NCI-H2029 (cell line): ENCODE results near the gene RAD51B.
"Not testable (repeated sequence)": the region's sequence is repeated elsewhere in the genome, so short reads cannot be mapped to it uniquely, and the experiment has no call there.

ENCODE experiments used
- DNase-seq: peaks from one replicate; lab custom pipeline; 2025; lab: John Stamatoyannopoulos, UW

RAD51B gene

GRCh38 chr14:68253160-68253780 is 433.7 kb downstream of the RAD51B start:
- DNase-seq = no peak

GRCh38 chr14:68253878-68254528 is 434.4 kb downstream of the RAD51B start:
- DNase-seq = no peak

DNA sequence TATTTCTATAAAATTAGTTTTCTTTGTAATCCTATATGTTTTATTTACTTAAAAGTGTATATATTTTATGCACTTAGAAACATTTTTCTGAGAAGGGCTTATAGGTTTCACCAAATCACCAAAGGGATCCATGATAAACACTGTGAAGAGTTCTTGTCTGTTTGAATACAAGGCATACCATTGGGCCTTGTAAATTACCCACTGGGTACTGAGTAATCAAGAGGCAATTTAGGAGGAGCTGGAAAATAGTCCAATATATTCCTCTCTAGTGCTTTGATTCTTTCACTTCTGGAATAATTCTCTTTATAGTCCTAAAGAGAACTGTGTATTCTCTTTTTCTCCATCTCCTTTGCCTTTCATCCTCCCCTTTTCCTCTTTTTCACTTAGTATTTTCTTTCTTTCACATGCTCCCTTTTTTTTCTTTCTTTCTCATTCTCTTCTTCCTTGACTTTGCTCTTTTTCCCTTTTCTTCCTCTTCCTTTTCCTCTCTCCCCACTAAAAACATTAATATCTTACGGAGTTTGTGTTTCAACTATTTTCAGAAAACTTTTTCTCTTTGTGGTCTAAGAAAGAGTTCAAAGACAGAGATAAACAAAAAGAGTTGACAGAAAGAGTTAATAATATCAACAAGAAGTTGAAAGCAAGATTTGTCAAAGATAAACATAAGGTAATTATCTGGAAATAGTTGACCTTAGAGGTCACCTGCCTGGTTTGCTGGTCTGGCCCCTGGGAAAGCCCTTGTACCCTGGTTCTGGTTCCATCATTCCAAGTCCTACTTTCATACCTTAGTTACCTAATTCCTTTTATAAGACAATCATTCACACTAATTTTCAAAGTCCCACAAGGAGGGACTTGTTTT is 435.3 kb downstream of the RAD51B start:
- DNase-seq = no peak

DNA sequence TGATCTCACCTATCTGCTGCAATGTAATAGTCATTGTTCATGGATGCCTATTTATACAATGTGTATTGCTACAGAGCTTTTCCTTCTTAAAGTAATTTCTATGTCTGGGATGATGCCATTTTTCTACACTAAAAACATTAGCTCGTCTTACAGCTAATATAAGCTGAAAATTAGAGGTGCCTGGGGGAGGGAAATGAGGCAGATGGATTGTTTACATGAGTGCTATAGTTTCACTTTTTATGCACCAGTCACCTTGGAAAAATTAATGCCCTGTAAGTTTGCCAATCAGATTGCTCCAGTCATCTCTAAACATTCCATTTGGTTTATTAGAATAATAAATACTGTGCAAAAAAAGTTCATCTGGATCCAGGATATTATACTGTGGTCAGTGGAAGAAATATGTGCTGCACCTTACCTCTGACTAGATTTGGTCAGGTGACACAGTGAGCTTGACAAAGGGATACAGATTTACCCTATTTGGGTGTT is 436.2 kb downstream of the RAD51B start:
- no peak for DNase-seq

GRCh38 chr14:68257969-68258368 is 438.4 kb downstream of the RAD51B start:
- no peak for DNase-seq

DNA sequence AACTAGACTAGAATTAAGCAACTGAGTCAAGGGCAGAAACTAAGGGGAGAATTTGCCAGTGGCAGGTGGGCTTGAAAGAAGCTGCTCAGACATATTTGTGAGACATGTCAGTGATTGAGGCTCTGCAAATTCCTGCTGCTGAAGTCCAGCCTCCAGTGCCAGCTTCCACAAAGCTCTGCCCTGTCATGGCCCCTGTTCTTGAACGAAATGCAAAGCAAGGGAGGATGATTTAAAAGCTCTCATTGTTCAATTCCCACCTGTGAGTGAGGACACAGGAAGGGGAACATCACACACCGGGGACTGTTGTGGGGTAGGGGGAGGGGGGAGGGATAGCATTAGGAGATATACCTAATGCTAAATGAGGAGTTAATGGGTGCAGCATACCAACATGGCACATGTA is 439.4 kb downstream of the RAD51B start:
- not testable (repeated sequence) for DNase-seq

DNA sequence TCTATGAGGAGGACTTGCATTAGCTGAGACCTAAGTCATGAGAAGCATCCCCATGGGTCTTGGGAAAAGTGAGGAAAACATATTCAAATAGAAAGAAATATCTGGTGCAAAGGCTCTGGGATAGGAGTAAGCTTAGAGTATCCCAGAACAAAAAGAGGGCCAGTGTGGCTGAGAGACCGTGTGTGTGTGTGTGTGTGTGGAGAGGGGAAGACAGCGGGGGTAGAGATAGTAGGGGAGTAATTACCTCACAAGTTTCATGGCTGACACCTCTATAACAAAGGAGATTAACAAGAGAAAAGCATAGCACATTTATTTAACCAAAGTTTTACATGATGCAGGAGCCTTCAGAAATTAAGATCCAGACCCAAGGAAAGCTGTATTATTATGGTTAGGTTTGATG is 440.5 kb downstream of the RAD51B start:
- DNase-seq = no peak

DNA sequence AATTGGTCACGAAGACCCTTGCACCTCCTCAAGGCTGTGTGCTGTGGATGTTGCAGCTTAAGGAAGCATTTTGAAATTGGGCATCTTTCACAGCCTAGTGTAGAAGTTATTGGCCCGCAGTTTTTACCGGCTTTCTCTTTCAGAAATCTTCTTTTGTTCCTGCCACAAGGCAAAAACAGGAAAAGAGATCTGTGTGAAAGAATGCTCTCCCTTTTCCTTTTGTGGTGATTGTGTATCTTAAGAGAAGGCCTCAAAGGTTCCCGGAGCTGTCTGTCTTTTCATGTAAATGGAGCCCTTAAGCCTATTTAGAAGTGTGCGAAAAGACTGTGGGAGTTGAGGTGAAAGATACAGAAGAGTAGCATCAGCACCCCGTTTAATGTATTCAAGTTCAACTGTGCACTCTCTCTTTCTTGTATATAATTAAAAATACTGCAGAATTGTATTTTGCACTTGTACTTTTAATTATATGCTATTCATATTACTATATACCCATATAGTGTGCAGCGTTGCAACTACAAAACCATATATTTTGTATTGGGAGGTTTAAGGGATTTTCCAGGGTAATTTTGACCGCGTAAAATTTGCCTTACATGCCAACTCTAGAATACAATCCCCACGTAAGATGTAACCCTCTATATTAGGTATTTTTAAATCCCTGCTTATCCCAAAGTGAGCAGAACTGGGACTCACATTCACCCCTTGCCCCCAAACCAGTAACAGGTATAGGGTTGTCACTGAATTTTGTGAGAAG is 441.7 kb downstream of the RAD51B start:
- DNase-seq = no peak

DNA sequence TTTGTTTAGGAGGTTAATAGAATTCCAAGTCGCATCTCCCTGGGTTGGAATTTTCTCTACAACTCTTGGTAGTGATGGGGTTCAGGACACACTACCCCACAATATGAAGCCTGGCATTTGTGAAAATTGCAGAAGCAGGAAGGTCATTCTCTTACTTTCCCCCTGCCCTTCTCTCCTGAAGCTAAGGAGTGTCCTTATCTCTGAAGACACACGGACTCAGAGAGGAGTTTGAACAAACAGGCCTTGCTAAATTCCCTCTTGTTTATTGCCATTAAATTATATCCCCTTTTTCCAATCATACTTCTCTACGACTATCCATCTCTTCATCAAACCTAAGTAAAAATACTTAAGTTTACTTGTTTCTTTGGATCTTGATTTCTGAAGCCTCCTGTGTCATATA is 443.0 kb downstream of the RAD51B start:
- DNase-seq = no peak

DNA sequence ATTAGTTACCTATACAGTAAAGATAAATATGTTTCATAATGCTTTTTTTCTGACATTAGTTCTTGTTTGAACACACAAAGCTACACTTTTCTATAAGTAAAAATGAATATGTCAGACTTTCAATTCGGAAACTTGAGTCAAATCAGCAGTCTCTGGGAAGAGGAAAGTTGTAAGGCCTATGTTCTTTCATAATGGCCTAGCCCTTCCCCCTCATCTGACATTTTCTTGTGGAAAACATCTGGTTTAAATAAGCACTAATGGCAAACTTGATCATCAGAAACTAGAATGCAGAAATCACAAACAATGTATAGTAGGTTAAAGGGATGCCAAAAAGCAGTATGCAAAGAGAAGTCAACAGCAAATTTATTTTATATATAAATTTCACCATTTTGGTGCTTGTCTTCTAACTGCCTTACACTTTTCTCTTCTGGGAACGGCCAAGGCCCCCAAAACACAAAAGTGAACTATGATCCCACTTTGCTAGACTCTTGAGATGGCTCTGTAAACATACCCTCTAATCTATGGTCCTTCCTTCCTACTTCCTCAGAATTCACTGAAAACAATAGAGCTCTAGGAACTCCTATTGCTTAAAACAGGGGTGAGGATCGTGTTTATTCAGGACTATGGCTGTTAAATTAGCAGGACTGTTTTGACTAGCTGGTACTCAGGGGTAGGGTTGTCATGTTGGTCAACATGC is 444.1 kb downstream of the RAD51B start:
- DNase-seq = no peak

DNA sequence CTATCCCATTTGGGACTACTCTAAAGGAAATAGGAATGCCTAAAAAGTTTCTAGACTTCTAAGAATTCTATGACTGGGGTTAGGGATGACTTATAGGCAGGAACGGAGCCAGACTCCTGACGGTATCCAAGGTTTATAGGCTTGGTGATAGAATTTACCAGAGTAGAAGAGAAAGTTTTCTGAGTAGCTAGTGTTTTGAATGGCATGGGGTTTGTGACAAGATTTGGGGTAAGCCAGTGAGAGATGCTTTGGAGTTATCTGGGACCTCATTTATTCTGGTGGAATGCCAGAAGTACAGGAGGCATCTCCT is 444.6 kb downstream of the RAD51B start:
- no peak for DNase-seq

- DNase-seq = no peak
These were observed 447.4 kb downstream of the RAD51B start for GRCh38 chr14:68266998-68267397.

DNA sequence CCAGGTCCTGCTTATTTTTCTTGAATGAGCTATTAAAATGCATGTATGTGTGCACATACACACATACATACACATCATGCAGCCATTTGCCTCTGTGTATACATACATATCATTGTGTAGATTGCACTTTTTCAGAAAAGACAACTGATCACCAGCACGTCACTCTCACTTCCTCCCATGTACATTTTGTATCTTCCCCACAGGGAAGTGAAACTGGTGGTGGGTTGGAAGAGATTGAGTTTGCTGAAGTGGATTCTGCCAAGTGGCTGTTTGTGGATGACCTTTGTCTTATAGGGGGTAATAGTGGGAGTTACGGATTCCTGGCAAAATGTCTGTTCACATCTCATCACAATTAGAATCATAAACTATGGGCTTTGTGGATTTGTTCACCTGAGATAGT is 448.6 kb downstream of the RAD51B start:
- no peak for DNase-seq

- no peak for DNase-seq
These were observed 449.1 kb downstream of the RAD51B start for GRCh38 chr14:68268719-68269118.

GRCh38 chr14:68269136-68269927 is 449.8 kb downstream of the RAD51B start:
- DNase-seq = no peak

- DNase-seq = no peak
These were observed 450.8 kb downstream of the RAD51B start for GRCh38 chr14:68270342-68270741.

GRCh38 chr14:68271913-68272391 is 452.4 kb downstream of the RAD51B start:
- DNase-seq = no peak

GRCh38 chr14:68273413-68273812 is 453.8 kb downstream of the RAD51B start:
- no peak for DNase-seq

DNA sequence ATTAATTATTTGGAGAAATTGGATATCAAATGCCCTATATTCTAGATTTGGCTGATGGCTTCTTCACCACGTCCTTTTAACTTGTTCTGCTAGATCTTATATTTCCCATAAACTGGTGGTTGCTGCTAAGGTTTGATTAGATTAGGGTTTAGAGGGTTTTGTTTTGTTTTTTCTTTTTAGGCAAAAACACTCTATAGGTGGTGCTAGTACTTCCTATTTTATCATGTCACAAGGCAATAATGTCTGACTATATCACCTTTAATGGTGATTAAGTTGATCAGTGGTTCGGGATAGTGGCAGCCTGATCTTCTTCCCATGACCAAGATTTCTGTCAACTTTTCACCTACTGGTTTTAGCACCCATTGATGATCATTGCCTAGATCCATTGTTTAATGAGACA is 455.1 kb downstream of the RAD51B start:
- no peak for DNase-seq

- DNase-seq = no peak
These were observed 459.2 kb downstream of the RAD51B start for GRCh38 chr14:68278576-68279436.
